Astrocyte of the cerebellum (primary cell): ENCODE data around the gene ASCC2.

Experiments
- DNase-seq: peaks from one replicate; pipeline ENCODE4 v3.0.0-alpha.2; 2011; ENCODE audit warnings: low read depth
- H3K4me3 ChIP-seq: 2 replicates; pipeline ENCODE4 v1.5.1; 2011; ENCODE audit warnings: mild to moderate bottlenecking, low read depth, low read length, moderate library complexity
- CTCF ChIP-seq: IDR thresholded peaks from 2 replicates; pipeline ENCODE4 v1.5.1; 2012; ENCODE audit warnings: low read length, low read depth, moderate library complexity, mild to moderate bottlenecking; ENCODE audit errors: missing control alignments
- in situ Hi-C: cut with HindIII; loops from 2 replicates; pipeline ENCODE4 v1.10.0; 2017; ENCODE audit warnings: low sequenced_read_pairs

The ASCC2 gene

GRCh38 chr22:29815580-29815979 is 22.5 kb downstream of the ASCC2 start:
- no peak for DNase-seq
- in situ Hi-C loops = loop anchor here (5.0 kb wide), 1 partner anchor 102 kb away; no protein-coding TSS in a partner anchor
- no peak overlapping the region for H3K4me3 ChIP-seq
- no peak for TF ChIP-seq CTCF

GRCh38 chr22:29814003-29814402 is 24.1 kb downstream of the ASCC2 start:
- no peak overlapping the region for H3K4me3 ChIP-seq
- TF ChIP-seq CTCF = no peak
- no peak for DNase-seq
- in situ Hi-C loops = no loop called here

GRCh38 chr22:29813563-29813962 is 24.5 kb downstream of the ASCC2 start:
- no peak overlapping the region for H3K4me3 ChIP-seq
- no peak for DNase-seq
- no peak for TF ChIP-seq CTCF
- in situ Hi-C loops = no loop called here

DNA sequence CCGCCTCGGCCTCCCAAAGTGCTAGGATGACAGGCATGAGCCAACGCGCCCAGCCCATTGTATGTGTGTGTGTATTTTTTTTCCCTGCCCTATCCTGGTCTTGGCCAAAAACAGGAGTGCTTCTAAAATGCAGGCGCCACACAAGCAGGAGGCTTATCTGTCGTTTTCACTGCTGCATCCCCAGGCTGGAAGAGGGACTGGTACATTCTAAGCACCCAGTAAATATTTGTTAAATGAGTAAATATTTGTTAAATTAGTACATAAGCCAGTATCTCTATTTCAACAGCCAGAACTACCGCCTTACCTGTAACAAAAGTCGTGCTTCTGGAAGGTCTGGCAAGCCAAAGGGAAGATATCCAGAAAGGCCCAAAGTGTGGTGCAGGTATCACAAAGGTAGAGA is 24.9 kb downstream of the ASCC2 start:
- in situ Hi-C loops = no loop called here
- no peak overlapping the region for H3K4me3 ChIP-seq
- no peak for DNase-seq
- no peak for TF ChIP-seq CTCF

DNA sequence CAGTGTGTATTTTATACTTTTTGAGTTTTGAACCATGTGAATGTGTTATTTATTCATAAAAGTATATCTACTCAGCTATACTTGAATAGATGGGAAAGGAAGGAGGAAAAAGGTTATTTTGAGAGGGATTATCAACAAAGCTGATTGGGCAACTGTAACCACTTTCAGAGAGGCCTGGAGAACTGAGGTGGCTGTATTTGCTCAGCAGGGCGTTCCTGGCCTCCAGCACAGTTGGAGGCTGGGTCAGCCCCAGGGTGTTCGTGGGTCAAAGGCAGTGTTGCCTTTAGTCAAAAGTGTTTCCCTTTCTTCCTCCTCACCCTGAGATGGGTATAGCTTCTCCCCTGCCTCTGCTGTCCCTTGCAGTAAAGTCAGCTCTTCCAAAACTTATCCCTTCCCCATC is 26.7 kb downstream of the ASCC2 start:
- H3K4me3 ChIP-seq = no peak overlapping the region
- TF ChIP-seq CTCF = no peak
- DNase-seq = no peak
- in situ Hi-C loops = no loop called here

GRCh38 chr22:29810216-29810615 is 27.9 kb downstream of the ASCC2 start:
- in situ Hi-C loops = no loop called here
- H3K4me3 ChIP-seq = no peak overlapping the region
- TF ChIP-seq CTCF = no peak
- no peak for DNase-seq

GRCh38 chr22:29806196-29806595 is 31.9 kb downstream of the ASCC2 start:
- no peak overlapping the region for H3K4me3 ChIP-seq
- DNase-seq = no peak
- TF ChIP-seq CTCF = no peak
- in situ Hi-C loops = no loop called here
